Smooth muscle cell of the umbilical artery (primary cell): ENCODE measurements around the gene NPIPB4. TPM values are rescaled to one million over a fixed set of nuclear protein-coding genes. Genes with fewer than 3 reads are reported as not detected.

Experiments
- total RNA-seq: library from RNA; depleted of rRNA; stranded (reverse); fragments of >200 nt; gene quantifications from 2 replicates; pipeline ENCODE4 v1.2.3, GENCODE V29; 2014

The NPIPB4 gene
- 22.9 and 37.3 TPM in 2 replicates for total RNA-seq

GRCh38 chr16:21857656-21858055, at the start of gene NPIPB4:
Gene NPIPB4, minus strand, starts transcription at chr16:21857756. Its CDS starts 378 bp downstream, at chr16:21857378.

Other genes with a start within 250 kb of the NPIPB4 start
- not detected in 2 replicates for gene IGSF6, start 205.1 kb downstream of the NPIPB4 start, total RNA-seq
- gene OTOA, start 193.8 kb downstream of the NPIPB4 start, total RNA-seq, result 0.09 TPM in 1 of 2 replicates, not detected in the other
- 196 and 202 TPM in 2 replicates for gene UQCRC2, start 95.6 kb upstream of the NPIPB4 start, total RNA-seq
- not detected in 2 replicates for gene PDZD9, start 143.4 kb upstream of the NPIPB4 start, total RNA-seq
- gene MOSMO, start 150.4 kb upstream of the NPIPB4 start, total RNA-seq, result 13.6 and 14.8 TPM in 2 replicates
- 0.18 TPM in 1 of 2 replicates, not detected in the other for gene VWA3A, start 234.8 kb upstream of the NPIPB4 start, total RNA-seq